ENCODE results near the gene BPIFB1.

The BPIFB1 gene

GRCh38 chr20:33299111-33299603, 16.1 kb downstream of the BPIFB1 start:
- DNase-seq: peak; percentile 28

- no peak for DNase-seq
Observed at GRCh38 chr20:33301192-33301930, 18.3 kb downstream of the BPIFB1 start.

DNA sequence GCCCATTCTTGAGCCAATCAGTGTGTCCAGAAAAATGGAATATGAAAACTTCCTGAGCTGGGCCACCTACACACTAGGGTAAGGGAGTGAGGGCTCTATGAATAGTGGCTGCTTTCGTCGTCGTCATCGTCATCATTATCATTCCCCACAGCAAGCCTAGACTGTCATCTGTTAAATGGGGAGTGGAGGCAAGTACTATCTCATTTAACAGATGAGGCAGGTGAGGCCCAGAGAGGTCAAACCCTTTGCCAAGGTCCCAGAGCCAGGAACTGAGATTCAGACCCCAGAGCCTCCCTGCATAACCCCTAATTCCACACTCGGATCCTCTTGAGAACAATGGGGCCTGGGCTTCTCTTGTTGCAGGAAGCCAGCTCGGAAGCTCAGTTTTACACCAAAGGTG, 20.6 kb downstream of the BPIFB1 start:
- no peak for DNase-seq

GRCh38 chr20:33304046-33304445, 21.0 kb downstream of the BPIFB1 start:
- no peak for DNase-seq

- DNase-seq: no peak
Observed at GRCh38 chr20:33305589-33306057, 22.6 kb downstream of the BPIFB1 start.

- DNase-seq: no peak
Observed at GRCh38 chr20:33306228-33306627, 23.2 kb downstream of the BPIFB1 start.

GRCh38 chr20:33306807-33307206, 23.8 kb downstream of the BPIFB1 start:
- DNase-seq: no peak

GRCh38 chr20:33308668-33309067, 25.7 kb downstream of the BPIFB1 start:
- DNase-seq: no peak

DNA sequence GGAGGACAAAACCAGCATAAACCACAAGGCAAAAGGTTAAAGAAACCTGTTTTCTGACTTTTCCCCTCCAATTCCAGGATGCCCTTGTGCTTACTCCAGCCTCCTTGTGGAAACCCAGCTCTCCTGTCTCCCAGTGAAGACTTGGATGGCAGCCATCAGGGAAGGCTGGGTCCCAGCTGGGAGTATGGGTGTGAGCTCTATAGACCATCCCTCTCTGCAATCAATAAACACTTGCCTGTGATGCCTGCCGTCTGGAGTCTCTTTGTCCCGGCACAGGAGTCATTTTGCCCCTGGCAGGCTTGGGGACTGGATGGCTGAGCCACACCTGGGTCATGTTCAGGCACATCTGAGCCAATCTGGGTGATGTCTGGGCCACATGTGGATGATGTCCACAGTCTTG, 26.6 kb downstream of the BPIFB1 start:
- DNase-seq: peak; percentile 48

GRCh38 chr20:33310327-33310899, 27.4 kb downstream of the BPIFB1 start:
- no peak for DNase-seq

DNA sequence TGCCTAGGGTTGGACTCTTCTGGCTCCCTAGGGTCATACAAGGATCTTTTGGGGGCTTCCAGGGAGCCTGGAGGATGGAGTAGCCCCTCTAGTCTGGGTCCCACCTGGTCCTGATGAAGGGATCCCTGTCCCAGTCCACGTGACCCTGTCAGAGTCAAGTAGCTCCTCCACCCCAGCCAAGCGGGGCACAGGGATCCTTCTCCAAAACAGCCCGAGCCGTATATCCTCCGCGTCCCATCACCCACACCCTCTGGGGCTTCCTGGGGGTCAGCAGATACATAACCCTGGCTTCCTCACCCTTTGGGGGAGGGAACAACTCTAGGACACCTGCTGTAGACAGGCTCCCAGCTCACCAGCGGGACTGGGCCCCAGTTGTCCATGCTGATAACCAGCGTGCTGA, 28.0 kb downstream of the BPIFB1 start:
- DNase-seq: no peak

- no peak for DNase-seq
Observed at GRCh38 chr20:33311996-33312395, 29.0 kb downstream of the BPIFB1 start.

DNA sequence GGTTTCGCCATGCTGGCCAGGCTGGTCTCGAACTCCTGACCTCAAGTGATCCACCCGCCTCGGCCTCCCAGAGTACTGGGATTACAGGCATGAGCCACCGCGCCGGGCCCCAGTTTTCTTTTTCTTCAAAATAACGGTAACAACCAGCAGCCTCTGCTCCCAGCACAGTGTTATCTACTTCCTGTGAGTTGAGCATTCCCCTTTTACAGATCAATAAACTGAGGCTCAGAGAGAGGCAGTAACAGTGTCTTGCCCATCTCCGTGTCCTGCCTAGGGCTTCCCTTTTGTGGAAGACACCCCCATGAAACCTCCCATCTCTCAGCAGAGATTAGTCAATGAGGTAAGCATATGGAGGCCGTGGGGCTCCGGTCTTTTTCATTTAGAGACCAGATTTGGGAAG, 29.6 kb downstream of the BPIFB1 start:
- no peak for DNase-seq

DNA sequence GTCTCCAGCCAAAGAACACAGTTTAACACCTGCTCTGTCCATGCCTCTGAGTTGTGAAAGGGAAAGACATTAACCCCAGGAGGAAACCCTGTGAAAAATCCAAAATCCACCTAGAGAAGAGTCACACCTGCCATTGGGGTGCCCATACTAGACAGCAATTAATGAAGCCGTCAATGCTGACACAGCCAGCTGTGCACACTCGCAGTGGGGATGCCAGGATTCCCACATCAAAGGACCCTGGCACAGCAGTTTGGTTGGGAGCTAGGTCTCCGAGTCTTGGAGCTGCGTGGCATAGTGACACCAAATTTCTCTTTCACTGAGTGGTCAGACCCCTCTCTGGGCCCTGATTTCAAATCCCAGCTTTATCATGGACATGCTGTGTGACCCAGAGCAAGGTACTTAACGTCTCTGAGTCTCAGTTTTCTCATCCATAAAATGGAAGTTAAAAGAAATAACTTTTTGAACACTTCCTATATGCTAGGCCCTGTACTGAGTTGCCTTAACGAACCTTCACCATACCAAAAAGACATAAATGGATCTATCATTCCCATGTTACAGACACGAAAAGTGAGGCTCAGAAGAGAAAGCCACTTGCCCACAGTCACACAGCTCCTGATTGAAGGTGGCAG, 30.8 kb downstream of the BPIFB1 start:
- no peak for DNase-seq

- no peak for DNase-seq
Observed at GRCh38 chr20:33316343-33316742, 33.3 kb downstream of the BPIFB1 start.

- DNase-seq: no peak
Observed at GRCh38 chr20:33316958-33317357, 33.9 kb downstream of the BPIFB1 start.

DNA sequence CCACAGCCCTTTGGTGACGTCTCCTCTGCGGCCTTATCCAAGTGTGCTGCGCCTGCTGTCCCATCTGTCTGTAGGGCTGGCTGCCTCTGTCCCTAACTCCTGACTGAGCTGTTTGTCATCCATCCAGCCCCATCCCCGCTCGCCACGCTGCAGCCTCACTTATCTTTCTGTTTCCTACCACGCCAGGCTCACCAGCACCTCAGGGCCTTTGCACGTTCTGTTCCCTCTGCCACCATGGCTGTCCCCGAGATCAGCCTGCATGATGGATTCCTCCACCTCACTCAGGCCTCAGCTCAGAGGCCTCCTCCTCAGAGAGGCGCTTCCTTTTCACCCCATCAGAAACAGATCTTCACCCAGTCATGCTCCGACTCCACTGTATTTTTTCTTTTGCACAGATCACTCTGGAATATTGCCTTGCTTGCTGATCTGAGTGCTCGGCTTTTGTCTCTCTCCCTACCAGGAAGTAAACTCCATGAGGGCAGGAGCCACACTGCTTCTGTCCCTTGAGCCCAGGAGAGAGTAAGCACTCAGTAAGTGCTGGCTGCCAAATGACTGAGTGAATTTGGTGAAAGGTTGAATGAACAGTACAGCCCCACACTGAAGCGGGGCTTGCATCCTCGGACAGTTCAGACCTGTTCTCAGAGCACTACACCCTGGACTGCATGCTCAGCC, 34.5 kb downstream of the BPIFB1 start:
- no peak for DNase-seq

DNA sequence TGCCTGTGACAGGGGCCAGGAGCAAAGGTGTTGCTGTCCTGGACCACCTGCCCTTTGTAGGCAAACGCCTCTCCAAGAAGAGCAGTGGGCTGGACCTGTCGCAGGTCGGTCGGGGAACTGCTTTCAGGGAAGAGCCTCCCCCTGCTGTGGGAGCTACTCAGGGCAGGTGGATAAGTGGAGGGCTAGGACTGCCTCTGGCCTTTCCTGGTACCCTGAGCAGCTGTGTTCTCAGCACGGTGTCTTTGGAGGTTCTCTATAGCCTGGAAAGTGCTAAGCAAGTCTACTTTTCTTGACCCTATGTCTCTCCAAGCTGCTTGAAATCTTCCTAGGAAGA, 35.0 kb downstream of the BPIFB1 start:
- DNase-seq: no peak

DNA sequence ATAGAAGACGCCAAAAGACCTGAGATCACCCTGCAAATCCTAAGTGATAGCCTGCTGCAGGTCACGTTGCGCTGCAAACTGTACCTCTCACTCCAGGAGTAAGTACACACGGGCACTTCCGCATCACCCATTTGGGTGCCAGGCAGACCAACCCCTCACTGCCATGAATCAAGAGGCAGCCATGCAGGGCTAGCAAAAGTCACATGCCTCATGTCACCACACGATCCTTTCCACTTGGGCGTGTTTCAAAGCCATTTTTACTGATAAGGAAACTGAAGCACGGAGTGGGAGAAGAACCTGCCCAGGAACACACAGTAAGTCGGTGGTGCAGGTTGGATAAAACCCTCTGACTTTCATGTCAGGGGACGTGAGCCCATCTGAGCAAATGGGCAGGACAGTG, 37.0 kb downstream of the BPIFB1 start:
- no peak for DNase-seq

GRCh38 chr20:33322456-33322855, 39.4 kb downstream of the BPIFB1 start:
- DNase-seq: no peak

- no peak for DNase-seq
Observed at GRCh38 chr20:33323236-33323635, 40.2 kb downstream of the BPIFB1 start.

- no peak for DNase-seq
Observed at GRCh38 chr20:33325350-33325749, 42.3 kb downstream of the BPIFB1 start.
